HG03342 (cell line): ENCODE data around the gene ZNF567.
"Not testable (repeated sequence)": the region's sequence is repeated elsewhere in the genome, so short reads cannot be mapped to it uniquely, and the experiment has no call there.

ENCODE experiments used
- ATAC-seq: cut with Tn5 transposase; IDR thresholded peaks from one replicate; pipeline ENCODE4 v1.9.1; 2021; ENCODE audit warnings: mild to moderate bottlenecking, moderate library complexity; ENCODE audit not compliant: unreplicated experiment

ZNF567 gene

GRCh38 chr19:36749613-36750012 lies 62.2 kb downstream of the ZNF567 start:
- ATAC-seq, result not testable (repeated sequence)

- no peak for ATAC-seq
Observed at GRCh38 chr19:36750066-36750691, 62.8 kb downstream of the ZNF567 start.
